ENCODE measurements around the gene RCAN1. TPM values are rescaled to one million over a fixed set of nuclear protein-coding genes. Genes with fewer than 3 reads are reported as not detected.

RCAN1 gene
- total RNA-seq, 2 experiments from 2014 or later, result 1.1 to 1.5 TPM

DNA sequence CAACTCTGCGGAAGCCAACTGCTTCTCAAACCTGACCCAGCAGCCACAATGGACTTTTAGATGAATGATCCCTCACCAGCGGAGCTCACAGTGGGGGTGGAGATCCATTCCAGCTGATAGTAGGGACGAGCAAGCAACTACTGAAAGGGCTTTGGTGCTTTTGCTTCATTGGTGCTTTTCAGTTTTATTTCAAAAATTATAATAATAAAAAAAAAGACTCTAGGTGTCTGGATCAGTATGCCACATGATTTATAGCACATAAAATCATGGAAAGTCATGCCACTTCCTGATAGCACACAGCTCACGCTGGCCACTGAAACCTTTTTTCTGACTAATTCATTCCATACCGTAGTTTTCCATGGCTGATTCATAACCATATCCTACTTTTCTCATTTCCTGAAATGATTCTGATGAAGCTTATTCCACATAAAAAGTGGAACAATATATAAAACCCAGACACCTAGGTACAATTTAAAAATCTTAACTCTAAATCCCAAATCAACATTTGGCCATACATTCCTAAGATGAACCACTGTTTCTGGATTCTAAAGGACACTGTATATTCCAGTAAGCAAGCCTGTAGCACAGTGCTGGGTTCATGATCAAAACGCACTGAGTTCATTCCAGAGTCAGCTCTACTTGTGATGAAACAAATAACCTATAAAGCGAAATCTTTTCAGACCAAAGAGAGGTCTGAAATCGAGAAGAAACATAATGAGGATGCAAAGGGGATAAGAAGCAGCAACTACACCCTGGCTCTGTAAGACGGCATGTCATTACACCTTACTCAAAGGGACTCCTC lies 61.6 kb downstream of the RCAN1 start:
- Histone ChIP-seq H3K9me3 (ENCODE audit: control insufficient read depth in 1 of 2, insufficient read depth in 1 of 2, low read length in 2 of 2) (peaks cover 0 to 3% of the 10 kb centered on the region in 2 experiments), H3K27me3 (ENCODE audit: control insufficient read depth in 1 of 2, insufficient read depth in 2 of 2, low read length in 2 of 2) (no peaks in the 10 kb centered on the region), H3K4me3 (ENCODE audit: low read length) (no peak overlapping the region), H3K4me1 (ENCODE audit: insufficient read depth, low read length) (no peaks in the 10 kb centered on the region), H3K36me3 (ENCODE audit: insufficient read depth, low read length) (no peaks in the 10 kb centered on the region), H3K27ac (ENCODE audit: low read depth in 1 of 2, low read length in 2 of 2) (no peak overlapping the region)
- ChIA-PET POLR2A (no interaction called here), CTCF (no interaction called here)
- H3K4me3 Mint-ChIP-seq, result no peak overlapping the region
- intact Hi-C loops (cut with DNase I, micrococcal nuclease), result no loop called here
- H3K9me3 Mint-ChIP-seq, result no peaks in the 10 kb centered on the region
- TF ChIP-seq CTCF (IDR thresholded peaks at IDR 0.05), result no peak
- peaks cover 8% of the 10 kb centered on the region for H3K36me3 Mint-ChIP-seq (ENCODE audit: low read depth)
- no peaks in the 10 kb centered on the region for H3K27me3 Mint-ChIP-seq
- ATAC-seq (ENCODE audit: poor library complexity) (no peak), DNase-seq (no peak)
- no peaks in the 10 kb centered on the region for H3K4me1 Mint-ChIP-seq (ENCODE audit: low read depth)
- no peak overlapping the region for H3K27ac Mint-ChIP-seq

GRCh38 chr21:34552360-34553098 lies 62.4 kb downstream of the RCAN1 start:
- ChIA-PET POLR2A (no interaction called here), CTCF (no interaction called here)
- Histone ChIP-seq H3K9me3 (ENCODE audit: control insufficient read depth in 1 of 2, insufficient read depth in 1 of 2, low read length in 2 of 2) (peaks cover 0 to 3% of the 10 kb centered on the region in 2 experiments), H3K27ac (ENCODE audit: low read depth in 1 of 2, low read length in 2 of 2) (no peak overlapping the region), H3K27me3 (ENCODE audit: control insufficient read depth in 1 of 2, insufficient read depth in 2 of 2, low read length in 2 of 2) (no peaks in the 10 kb centered on the region), H3K4me1 (ENCODE audit: insufficient read depth, low read length) (no peaks in the 10 kb centered on the region), H3K4me3 (ENCODE audit: low read length) (no peak overlapping the region), H3K36me3 (ENCODE audit: insufficient read depth, low read length) (no peaks in the 10 kb centered on the region)
- no peaks in the 10 kb centered on the region for H3K9me3 Mint-ChIP-seq
- no peak overlapping the region for H3K4me3 Mint-ChIP-seq
- TF ChIP-seq CTCF (IDR thresholded peaks at IDR 0.05), result no peak
- no peaks in the 10 kb centered on the region for H3K27me3 Mint-ChIP-seq
- DNase-seq, result no peak
- H3K4me1 Mint-ChIP-seq (ENCODE audit: low read depth), result no peaks in the 10 kb centered on the region
- H3K36me3 Mint-ChIP-seq (ENCODE audit: low read depth), result peaks cover 8% of the 10 kb centered on the region
- H3K27ac Mint-ChIP-seq, result no peak overlapping the region
- intact Hi-C loops (cut with DNase I, micrococcal nuclease), result no loop called here
- ATAC-seq (ENCODE audit: poor library complexity), result no peak

DNA sequence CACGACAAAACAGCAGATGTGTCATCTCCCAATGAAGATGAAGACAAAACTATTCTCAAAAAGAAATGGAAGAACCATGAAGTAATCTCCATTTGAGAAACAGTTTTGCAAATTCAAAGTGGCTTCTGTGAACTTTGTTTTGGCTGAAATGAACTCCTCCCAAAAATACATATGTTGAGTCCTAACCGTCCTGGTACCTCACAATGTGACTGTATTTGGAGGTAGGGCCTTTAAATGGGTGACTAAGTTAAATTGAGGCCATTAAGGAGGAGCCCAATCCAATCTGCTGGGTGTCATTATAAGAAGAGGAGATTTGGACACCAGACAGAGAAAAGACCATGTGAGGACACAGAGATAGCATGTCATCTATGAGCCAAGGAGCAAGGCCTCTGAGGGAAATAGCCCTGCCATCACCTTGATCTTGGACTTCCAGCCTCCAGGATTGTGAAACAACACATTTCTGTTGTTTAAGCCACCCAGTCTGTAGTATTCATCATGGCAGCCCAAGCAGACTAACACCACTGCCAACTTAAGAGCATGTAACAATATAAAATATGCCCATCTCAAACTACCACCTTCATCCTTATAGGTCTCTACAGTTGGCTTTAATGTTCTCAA lies 64.6 kb downstream of the RCAN1 start:
- H3K9me3 Mint-ChIP-seq, result no peaks in the 10 kb centered on the region
- no peaks in the 10 kb centered on the region for H3K4me1 Mint-ChIP-seq (ENCODE audit: low read depth)
- no peak for ATAC-seq (ENCODE audit: poor library complexity)
- no peaks in the 10 kb centered on the region for H3K27me3 Mint-ChIP-seq
- ChIA-PET POLR2A (no interaction called here), CTCF (no interaction called here)
- intact Hi-C loops (cut with DNase I, micrococcal nuclease), result no loop called here
- H3K27ac Mint-ChIP-seq, result no peak overlapping the region
- Histone ChIP-seq H3K9me3 (ENCODE audit: control insufficient read depth in 1 of 2, insufficient read depth in 1 of 2, low read length in 2 of 2) (no peaks in the 10 kb centered on the region), H3K4me3 (ENCODE audit: low read length) (no peak overlapping the region), H3K27me3 (ENCODE audit: control insufficient read depth in 1 of 2, insufficient read depth in 2 of 2, low read length in 2 of 2) (no peaks in the 10 kb centered on the region), H3K36me3 (ENCODE audit: insufficient read depth, low read length) (no peaks in the 10 kb centered on the region), H3K27ac (ENCODE audit: low read depth in 1 of 2, low read length in 2 of 2) (no peak overlapping the region), H3K4me1 (ENCODE audit: insufficient read depth, low read length) (no peaks in the 10 kb centered on the region)
- peaks cover 8% of the 10 kb centered on the region for H3K36me3 Mint-ChIP-seq (ENCODE audit: low read depth)
- no peak overlapping the region for H3K4me3 Mint-ChIP-seq
- TF ChIP-seq CTCF (IDR thresholded peaks at IDR 0.05), result no peak
- DNase-seq, result no peak

All from CD4-positive, alpha-beta T cell (primary cell).